Natural killer cell treated with Interleukin-12 subunit alpha and Interleukin-12 subunit beta and Interleukin-15 and Interleukin-18, amount 100 ng/mL, for 72 hours (primary cell): ENCODE results near the gene RPL13. TPM values are rescaled to one million over a fixed set of nuclear protein-coding genes. Genes with fewer than 3 reads are reported as not detected.

Experiments used
- ATAC-seq, 2 donors: fragments of 150-1000 bp; cut with Tn5 transposase in 1 of 2; sonication (Bioruptor Pico), chemical (Tn5 transposase) in 1 of 2; 2 replicates each; pipeline ENCODE4 v1.10.0; 2021
- DNase-seq: peaks from one replicate; pipeline ENCODE4 v3.0.0; 2022; ENCODE audit warnings: low spot score
- H3K27ac Mint-ChIP-seq, 2 donors: 1 replicate in 1 of 2; 2 replicates in 1 of 2; pipeline ENCODE4 v1.8.0; 2022; ENCODE audit warnings: mixed read lengths in 2 of 2, mild to moderate bottlenecking in 1 of 2, moderate library complexity in 1 of 2
- H3K27me3 Mint-ChIP-seq, 2 donors: 1 replicate in 1 of 2; 2 replicates in 1 of 2; pipeline ENCODE4 v1.8.0; 2022; ENCODE audit warnings: mixed read lengths in 2 of 2
- H3K36me3 Mint-ChIP-seq: one replicate; pipeline ENCODE4 v1.8.0; 2022; ENCODE audit warnings: mixed read lengths
- H3K4me1 Mint-ChIP-seq, 2 donors: 1 replicate in 1 of 2; 2 replicates in 1 of 2; pipeline ENCODE4 v1.8.0; 2022; ENCODE audit warnings: low read depth in 2 of 2, mixed read lengths in 2 of 2, mild to moderate bottlenecking in 1 of 2
- H3K4me3 Mint-ChIP-seq: one replicate; pipeline ENCODE4 v1.8.0; 2022; ENCODE audit warnings: mixed read lengths
- H3K9me3 Mint-ChIP-seq: 2 replicates; pipeline ENCODE4 v1.8.0; 2022; ENCODE audit warnings: mixed read lengths
- total RNA-seq, 2 donors: library from RNA; stranded (reverse); gene quantifications; one replicate each; pipeline ENCODE4 v1.2.3, GENCODE V29; 2022

Gene RPL13
- total RNA-seq, 2 donors from 2014 or later, result 1,294 to 1,944 TPM

DNA sequence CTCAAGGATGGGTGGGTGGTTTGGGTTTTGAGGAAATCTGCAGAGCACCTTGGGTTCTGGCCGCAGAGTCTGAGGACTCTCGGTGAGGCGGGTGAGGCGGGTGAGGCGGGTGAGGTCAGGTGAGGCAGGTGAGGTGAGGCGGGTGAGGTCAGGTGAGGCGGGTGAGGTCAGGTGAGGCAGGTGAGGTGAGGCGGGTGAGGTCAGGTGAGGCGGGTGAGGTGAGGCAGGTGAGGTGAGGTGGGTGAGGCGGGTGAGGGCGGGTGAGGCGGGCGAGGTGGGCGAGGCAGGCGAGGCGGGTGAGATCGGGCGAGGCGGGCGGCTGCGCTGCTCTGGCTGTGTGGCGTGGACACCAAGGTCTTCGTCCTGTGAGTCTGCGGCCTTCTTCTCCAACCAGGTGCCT is 24.1 kb upstream of the RPL13 start:
- Mint-ChIP-seq H3K27me3 (no peaks in the 10 kb centered on the region), H3K4me3 (no peak overlapping the region), H3K27ac (no peak overlapping the region), H3K9me3 (no peaks in the 10 kb centered on the region), H3K36me3 (peaks cover 10% of the 10 kb centered on the region), H3K4me1 (peaks cover 11 to 15% of the 10 kb centered on the region in 2 donors)
- DNase-seq (no peak), ATAC-seq (no peak)

DNA sequence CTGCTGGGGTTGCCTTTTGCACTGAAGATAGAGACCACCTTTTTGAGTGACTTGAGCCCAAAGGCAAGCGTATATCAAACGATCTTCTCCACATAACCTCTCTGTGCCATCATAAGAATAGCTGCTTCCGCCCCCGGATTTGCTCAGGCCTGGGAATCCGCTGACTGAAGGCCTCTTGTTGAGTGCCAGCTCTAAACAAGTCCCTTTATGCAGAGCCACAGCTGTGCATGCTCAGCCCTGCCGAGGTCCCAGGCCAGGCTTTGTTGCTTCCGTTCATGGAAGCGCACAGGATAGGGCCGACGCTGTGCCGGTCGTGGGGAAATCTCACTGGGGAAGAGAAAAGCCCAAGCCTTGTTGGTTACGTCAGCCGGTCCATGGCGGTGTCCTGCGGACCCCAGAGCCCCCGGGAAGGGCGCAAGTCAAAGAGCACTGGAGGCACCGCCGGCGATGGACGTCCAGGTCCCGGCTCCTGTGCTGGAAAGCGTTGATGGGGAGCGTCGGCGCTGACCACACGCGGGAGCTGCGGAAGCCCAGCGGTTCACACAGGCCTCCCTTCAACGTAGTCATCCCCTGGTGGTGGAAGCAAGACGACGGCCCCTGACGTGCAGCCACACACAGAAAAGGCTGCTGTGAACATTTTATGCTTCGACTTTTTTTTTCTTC is 23.5 kb upstream of the RPL13 start:
- Mint-ChIP-seq H3K9me3 (no peaks in the 10 kb centered on the region), H3K27me3 (no peaks in the 10 kb centered on the region), H3K4me1 (peaks cover 11 to 15% of the 10 kb centered on the region in 2 donors), H3K27ac (no peak overlapping the region), H3K36me3 (peaks cover 10% of the 10 kb centered on the region), H3K4me3 (no peak overlapping the region)
- ATAC-seq (no peak), DNase-seq (no peak)

DNA sequence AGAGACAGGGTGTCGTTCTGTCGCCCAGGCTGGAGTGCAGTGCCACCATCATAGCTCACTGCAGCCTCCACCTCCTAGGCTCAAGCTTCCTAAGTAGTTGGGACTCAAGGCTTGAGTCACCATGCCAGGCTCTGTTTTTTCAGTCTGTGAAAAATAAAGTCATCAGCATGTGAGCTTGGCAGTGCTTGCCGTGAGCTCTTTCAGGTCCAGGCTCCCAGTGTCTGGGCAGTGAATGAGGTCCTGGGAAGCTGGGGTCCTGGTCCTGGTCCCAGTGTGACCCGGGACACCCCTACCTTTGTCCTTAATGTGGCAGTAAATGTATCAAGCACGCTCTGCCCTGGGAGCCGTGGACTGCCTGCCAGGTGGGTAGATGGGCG is 22.9 kb upstream of the RPL13 start:
- DNase-seq (no peak), ATAC-seq (no peak)
- H3K27ac Mint-ChIP-seq, result no peak overlapping the region
- no peak overlapping the region for H3K4me3 Mint-ChIP-seq
- no peaks in the 10 kb centered on the region for H3K27me3 Mint-ChIP-seq
- no peaks in the 10 kb centered on the region for H3K9me3 Mint-ChIP-seq
- peaks cover 11 to 15% of the 10 kb centered on the region in 2 donors for H3K4me1 Mint-ChIP-seq
- H3K36me3 Mint-ChIP-seq, result peaks cover 10% of the 10 kb centered on the region

DNA sequence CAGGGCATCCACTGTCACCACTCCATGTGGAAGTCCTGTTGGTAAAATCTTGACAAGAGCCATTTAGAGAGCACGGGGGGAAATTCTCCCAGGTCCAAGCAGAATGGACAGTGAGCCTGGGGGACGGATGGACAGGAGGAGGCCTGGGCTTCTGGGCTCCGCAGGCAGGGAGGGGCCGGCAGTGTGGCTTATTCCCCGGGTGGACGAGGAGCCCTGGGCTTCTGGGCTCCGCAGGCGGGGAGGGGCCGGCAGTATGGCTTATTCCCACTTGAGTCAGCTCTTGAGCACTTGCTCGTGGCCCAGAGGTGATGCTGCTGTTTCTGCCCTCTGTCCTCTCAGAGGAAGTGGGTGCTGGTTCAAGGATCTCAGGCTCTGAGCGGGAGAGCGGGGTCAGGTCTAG is 22.2 kb upstream of the RPL13 start:
- no peak for DNase-seq
- no peak for ATAC-seq
- peaks cover 10% of the 10 kb centered on the region for H3K36me3 Mint-ChIP-seq
- no peaks in the 10 kb centered on the region for H3K27me3 Mint-ChIP-seq
- no peak overlapping the region for H3K27ac Mint-ChIP-seq
- H3K4me1 Mint-ChIP-seq, result peaks cover 11 to 15% of the 10 kb centered on the region in 2 donors
- no peak overlapping the region for H3K4me3 Mint-ChIP-seq
- no peaks in the 10 kb centered on the region for H3K9me3 Mint-ChIP-seq

DNA sequence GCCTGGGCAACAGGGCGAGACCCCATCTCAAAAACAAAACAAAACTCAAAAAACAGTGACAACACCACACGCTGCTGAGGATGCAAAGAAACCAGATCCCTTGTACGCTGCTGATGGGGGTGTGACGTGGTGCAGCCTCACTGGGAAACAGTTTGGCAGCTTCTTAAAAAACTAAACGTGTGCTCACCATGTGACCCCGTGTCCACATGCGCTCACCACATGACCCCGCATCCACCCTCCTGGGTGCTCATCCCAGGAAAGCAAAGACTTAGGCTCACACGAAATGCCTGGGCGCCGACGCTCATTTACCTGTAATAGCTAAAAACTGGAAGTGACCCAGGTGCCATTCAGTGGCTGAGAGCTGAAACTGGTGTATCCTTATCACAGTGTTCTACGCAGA is 19.9 kb upstream of the RPL13 start:
- DNase-seq, result no peak
- H3K4me3 Mint-ChIP-seq, result no peak overlapping the region
- H3K36me3 Mint-ChIP-seq, result no peaks in the 10 kb centered on the region
- no peaks in the 10 kb centered on the region for H3K9me3 Mint-ChIP-seq
- no peak overlapping the region for H3K27ac Mint-ChIP-seq
- no peaks in the 10 kb centered on the region for H3K4me1 Mint-ChIP-seq
- ATAC-seq, result no peak
- H3K27me3 Mint-ChIP-seq, result no peaks in the 10 kb centered on the region

GRCh38 chr16:89541792-89542191 is 18.7 kb upstream of the RPL13 start:
- Mint-ChIP-seq H3K27ac (no peak overlapping the region), H3K4me1 (no peaks in the 10 kb centered on the region), H3K36me3 (no peaks in the 10 kb centered on the region), H3K9me3 (no peaks in the 10 kb centered on the region), H3K27me3 (no peaks in the 10 kb centered on the region), H3K4me3 (no peak overlapping the region)
- ATAC-seq (no peak), DNase-seq (no peak)

DNA sequence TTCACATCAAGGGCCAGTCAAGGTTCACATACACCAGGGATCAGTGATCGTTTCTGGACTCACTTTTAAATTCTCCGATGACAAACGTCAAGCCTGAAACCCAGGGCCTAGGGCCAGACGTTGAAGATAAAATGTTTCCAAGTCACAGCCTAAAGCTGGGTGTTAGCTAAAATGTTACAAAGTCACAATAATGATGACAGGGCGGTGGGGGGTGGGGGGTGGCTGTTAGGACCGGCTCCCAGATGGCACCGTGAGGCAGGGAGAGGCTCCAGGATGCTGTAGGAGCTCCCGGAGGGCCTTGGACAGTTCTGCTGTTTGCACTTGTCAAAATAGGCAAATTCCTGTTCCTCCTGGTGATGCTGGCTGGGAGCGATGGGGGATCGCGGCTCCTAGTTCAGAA is 16.4 kb upstream of the RPL13 start:
- Mint-ChIP-seq H3K36me3 (no peaks in the 10 kb centered on the region), H3K27me3 (no peaks in the 10 kb centered on the region), H3K9me3 (no peaks in the 10 kb centered on the region), H3K4me1 (no peaks in the 10 kb centered on the region), H3K27ac (no peak overlapping the region), H3K4me3 (no peak overlapping the region)
- ATAC-seq (no peak), DNase-seq (no peak)

GRCh38 chr16:89544713-89545043 is 15.8 kb upstream of the RPL13 start:
- ATAC-seq (no peak), DNase-seq (no peak)
- no peak overlapping the region for H3K27ac Mint-ChIP-seq
- H3K36me3 Mint-ChIP-seq, result no peaks in the 10 kb centered on the region
- H3K27me3 Mint-ChIP-seq, result no peaks in the 10 kb centered on the region
- no peaks in the 10 kb centered on the region for H3K9me3 Mint-ChIP-seq
- H3K4me3 Mint-ChIP-seq, result no peak overlapping the region
- H3K4me1 Mint-ChIP-seq, result no peaks in the 10 kb centered on the region

DNA sequence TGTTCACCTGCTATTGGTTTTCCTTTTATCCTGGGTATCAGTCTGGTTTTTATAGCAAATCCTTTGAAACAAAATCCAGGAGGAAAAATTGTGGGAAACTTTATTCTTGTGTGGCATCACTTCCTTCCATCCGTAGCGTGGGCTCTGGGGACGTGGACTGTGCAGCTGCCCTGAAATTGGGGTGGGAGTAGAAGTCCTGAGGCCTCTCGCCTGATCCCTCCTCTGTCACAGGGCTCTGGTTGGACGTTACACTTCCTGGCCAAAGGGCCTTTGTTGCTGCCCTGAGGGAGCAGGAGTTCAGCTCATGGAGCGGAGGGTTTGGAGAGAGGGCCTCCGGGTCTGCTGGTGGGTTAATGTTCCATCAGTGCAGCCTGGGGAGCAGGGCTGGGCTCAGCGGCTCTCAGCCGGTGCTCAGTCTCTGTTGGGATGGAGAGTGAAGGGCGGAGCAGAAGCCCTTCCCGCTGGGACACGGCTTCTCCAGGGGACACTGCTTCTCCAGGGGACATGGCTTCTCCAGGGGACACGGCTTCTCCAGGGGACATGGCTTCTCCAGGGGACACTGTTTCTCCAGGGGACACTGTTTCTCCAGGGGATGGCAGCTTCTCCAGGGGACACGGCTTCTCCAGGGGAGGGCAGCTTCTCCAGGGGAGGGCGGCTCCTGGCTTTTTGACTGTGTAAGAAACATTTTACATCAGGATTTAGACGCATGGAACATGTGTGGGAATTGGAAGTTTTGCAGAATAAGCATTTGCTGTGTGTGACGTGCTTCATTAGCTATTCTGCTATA is 15.2 kb upstream of the RPL13 start:
- H3K9me3 Mint-ChIP-seq, result no peaks in the 10 kb centered on the region
- ATAC-seq (no peak), DNase-seq (no peak)
- no peaks in the 10 kb centered on the region for H3K36me3 Mint-ChIP-seq
- H3K27me3 Mint-ChIP-seq, result no peaks in the 10 kb centered on the region
- H3K4me1 Mint-ChIP-seq, result no peaks in the 10 kb centered on the region
- no peak overlapping the region for H3K4me3 Mint-ChIP-seq
- no peak overlapping the region for H3K27ac Mint-ChIP-seq

DNA sequence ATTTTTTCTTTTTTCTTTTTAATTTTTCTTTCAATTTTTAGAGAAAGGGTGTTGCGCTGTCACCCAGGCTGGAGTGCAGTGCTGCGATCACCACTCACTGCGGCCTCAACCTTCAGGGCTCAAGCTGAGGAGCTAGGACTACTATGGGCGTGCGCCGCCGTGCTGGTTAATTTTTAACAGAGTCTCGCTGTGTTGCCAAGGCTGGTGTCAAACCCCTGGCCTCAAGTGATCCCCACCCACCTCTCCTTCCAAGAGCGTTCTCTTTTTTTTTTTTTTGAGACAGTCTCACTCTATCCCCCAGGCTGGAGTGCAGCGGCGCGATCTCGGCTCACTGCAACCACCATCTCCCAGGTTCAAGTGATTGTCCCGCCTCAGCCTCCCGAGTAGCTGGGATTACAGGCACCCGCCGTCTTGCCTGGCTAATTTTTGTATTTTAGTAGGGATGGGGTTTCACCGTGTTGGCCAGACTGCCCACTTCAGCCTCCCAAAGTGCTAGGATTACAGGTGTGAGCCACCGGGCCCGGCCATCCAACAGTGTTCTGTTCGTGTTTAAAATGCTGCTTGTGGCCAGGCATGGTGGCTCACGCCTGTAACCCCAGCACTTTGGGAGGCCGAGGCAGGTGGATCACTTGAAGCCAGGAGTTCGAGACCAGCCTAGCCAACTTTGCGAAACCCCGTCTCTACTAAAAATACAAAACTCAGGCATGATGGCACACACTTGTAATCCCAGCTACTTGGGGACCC is 14.5 kb upstream of the RPL13 start:
- Mint-ChIP-seq H3K36me3 (no peaks in the 10 kb centered on the region), H3K9me3 (no peaks in the 10 kb centered on the region), H3K4me3 (no peak overlapping the region), H3K27me3 (no peaks in the 10 kb centered on the region), H3K27ac (no peak overlapping the region), H3K4me1 (no peaks in the 10 kb centered on the region)
- DNase-seq, result no peak
- no peak for ATAC-seq

- no peaks in the 10 kb centered on the region for H3K36me3 Mint-ChIP-seq
- H3K9me3 Mint-ChIP-seq, result no peaks in the 10 kb centered on the region
- ATAC-seq (no peak), DNase-seq (no peak)
- no peak overlapping the region for H3K27ac Mint-ChIP-seq
- no peaks in the 10 kb centered on the region for H3K4me1 Mint-ChIP-seq
- H3K4me3 Mint-ChIP-seq, result no peak overlapping the region
- H3K27me3 Mint-ChIP-seq, result no peaks in the 10 kb centered on the region
Measured at GRCh38 chr16:89546781-89547180, 13.7 kb upstream of the RPL13 start.

DNA sequence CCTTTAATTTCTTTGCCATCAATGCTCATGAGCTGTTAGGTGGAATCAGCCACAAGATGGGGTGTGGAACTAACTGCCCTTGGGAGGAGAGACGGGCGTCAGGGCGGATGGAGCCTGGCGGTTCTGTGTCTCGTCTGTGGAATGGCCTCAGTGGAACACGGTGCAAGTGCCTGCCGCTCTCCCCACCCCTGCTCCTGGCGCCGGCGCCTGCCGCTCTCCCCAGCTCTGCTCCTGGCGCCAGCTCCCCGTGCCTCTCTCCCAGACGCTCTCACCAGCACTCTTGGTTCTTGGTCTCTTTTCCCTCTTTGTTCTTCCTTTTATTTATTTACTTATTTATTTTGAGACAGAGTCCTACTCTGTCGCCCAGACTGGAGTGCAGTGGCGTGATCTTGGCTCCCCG is 13.2 kb upstream of the RPL13 start:
- Mint-ChIP-seq H3K4me3 (no peak overlapping the region), H3K27me3 (no peaks in the 10 kb centered on the region), H3K27ac (no peak overlapping the region), H3K4me1 (no peaks in the 10 kb centered on the region), H3K9me3 (no peaks in the 10 kb centered on the region), H3K36me3 (no peaks in the 10 kb centered on the region)
- DNase-seq (no peak), ATAC-seq (no peak)

GRCh38 chr16:89547860-89548259 is 12.6 kb upstream of the RPL13 start:
- H3K36me3 Mint-ChIP-seq, result no peaks in the 10 kb centered on the region

DNA sequence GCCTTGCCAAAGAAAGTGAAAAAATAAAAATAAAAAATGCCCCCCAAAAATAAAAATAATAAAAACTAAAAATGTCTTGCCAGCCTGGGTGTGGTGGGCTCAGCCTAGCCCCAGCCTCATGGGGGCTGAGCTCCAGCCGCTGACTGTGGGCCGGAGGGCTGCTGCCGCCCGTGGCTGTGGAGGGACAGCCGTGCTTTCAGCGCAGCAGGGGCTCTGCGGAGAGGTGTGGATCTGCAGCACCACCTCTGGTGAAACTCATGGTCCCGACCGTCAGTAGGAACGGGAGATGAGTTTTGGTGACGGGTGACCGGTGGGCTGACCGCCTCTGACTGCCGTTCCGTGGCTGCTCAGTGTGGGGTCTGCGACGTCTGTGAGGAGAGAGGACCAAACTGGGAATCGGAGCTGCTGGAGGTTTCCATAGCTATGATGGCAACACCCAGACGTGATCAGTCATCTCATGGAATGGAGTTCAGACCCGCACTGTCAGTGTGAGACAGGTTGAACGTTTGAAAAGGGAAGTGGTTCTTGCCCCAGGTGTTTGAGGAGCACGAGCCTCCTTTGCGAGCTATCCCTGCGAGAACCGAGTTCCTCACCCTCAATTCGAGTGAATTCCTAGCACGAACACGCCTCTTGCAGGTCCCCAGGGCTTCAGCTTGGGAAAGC is 12.0 kb upstream of the RPL13 start:
- H3K27me3 Mint-ChIP-seq, result no peaks in the 10 kb centered on the region
- no peaks in the 10 kb centered on the region for H3K36me3 Mint-ChIP-seq
- no peak for DNase-seq
- ATAC-seq, result no peak
- no peaks in the 10 kb centered on the region for H3K4me1 Mint-ChIP-seq
- H3K9me3 Mint-ChIP-seq, result no peaks in the 10 kb centered on the region
- no peak overlapping the region for H3K4me3 Mint-ChIP-seq
- no peak overlapping the region for H3K27ac Mint-ChIP-seq

More at GRCh38 chr16:89547860-89548259, 12.6 kb upstream of the RPL13 start:
- no peaks in the 10 kb centered on the region for H3K9me3 Mint-ChIP-seq
- no peak overlapping the region for H3K4me3 Mint-ChIP-seq
- no peaks in the 10 kb centered on the region for H3K27me3 Mint-ChIP-seq
- ATAC-seq, result no peak
- no peak overlapping the region for H3K27ac Mint-ChIP-seq
- no peaks in the 10 kb centered on the region for H3K4me1 Mint-ChIP-seq
- DNase-seq, result no peak
